HFF-Myc (cell line): ENCODE data around the gene USP10.

ENCODE experiments used
- DNase-seq: peaks from one replicate; pipeline ENCODE4 v3.0.0-alpha.2; 2011; ENCODE audit warnings: low read depth; ENCODE audit errors: extremely low read depth
- H3K4me3 ChIP-seq: replicated peaks from 2 replicates; pipeline ENCODE4 v1.5.1; 2011; ENCODE audit warnings: low read depth, mild to moderate bottlenecking, control low read depth, low read length
- CTCF ChIP-seq: IDR thresholded peaks from 2 replicates; pipeline ENCODE4 v1.5.1; 2012; ENCODE audit warnings: mild to moderate bottlenecking, low read depth, low read length, control low read depth; ENCODE audit errors: missing control alignments

Gene USP10

DNA sequence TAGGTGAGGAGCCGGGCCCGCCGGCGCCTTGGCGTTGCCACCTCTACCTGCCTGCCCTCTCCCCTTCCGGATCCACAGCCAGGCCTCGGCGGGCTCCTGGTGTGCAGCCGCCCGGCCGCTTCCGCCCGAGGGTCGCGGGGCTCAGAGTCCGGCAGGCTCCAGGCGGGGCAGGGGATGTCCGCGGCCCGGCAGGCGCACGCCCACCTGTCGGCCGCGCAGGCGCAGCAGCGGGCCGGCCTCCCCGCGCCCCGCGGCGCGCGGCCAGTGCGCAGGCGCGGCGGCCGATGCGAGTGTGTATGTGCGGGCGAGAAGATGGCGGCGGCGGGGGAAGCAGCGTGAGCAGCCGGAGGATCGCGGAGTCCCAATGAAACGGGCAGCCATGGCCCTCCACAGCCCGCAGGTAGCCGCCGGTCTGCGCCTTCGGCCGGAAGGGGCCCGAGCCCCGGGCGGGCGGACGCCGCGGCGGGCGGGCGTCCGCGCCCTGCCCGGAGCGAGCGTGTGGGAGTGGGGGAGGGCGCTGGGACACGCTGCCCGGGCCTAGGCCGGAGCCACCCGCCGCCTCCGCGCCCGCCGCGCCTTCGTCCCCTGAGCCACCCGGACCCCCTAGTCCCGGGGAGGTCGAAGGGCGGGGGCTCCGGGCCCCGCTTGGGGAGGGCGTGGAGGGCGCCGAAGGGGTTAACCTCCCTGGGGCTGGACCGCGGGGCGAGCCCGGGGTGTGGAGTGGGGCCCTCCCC lies at the start of gene USP10:
Gene USP10 (plus strand): TSS at position 289 of the 734 bp plus-strand sequence. CDS start 91 bp downstream, at position 380.
- DNase-seq, result no peak
- no peak for TF ChIP-seq CTCF
- H3K4me3 ChIP-seq, result peak within 1 kb of the TSS; percentile 83

DNA sequence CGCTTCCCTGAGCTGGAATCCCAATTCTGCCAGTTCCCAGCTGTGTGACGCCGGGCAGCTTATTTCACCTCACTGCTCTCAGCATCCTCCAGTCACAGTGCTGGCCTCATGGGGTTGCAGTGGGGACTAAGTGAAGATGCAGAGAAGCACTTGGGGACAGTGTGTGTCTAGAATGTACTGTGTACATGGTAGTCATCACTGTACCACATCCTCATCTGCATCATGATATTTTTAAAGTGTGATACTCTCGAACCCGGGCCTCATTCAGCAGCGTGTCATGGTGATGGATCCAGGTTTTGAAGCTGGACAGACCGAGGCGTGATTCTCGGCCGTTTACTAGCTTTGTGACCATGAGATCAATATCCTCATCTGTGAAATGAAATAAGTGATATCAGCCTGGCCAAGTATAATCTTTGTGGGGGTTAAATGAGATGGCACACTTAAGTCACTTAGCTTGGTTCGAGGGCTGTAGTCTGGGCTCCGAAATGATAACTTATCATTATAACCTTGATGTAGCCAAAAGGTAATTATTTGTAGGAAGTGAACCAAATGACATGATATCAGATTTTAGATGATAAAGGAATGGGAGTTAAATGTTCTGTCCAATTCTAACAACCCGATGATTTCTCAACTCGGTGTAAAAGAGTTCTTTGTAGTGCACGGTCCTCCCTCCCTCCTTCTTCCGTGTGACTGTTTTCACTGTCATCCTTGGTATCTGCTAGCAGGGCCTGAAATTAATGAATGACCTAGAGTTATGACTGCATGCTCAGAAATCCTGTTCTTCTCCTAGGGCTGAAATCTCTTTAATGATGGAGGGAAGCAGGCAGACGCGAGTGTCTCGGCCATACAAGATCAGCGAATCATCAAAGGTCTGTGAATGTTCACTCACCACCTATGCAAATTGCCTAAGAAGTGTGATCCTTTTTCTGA lies 49.5 kb upstream of the USP10 start:
- TF ChIP-seq CTCF, result no peak
- DNase-seq, result no peak

DNA sequence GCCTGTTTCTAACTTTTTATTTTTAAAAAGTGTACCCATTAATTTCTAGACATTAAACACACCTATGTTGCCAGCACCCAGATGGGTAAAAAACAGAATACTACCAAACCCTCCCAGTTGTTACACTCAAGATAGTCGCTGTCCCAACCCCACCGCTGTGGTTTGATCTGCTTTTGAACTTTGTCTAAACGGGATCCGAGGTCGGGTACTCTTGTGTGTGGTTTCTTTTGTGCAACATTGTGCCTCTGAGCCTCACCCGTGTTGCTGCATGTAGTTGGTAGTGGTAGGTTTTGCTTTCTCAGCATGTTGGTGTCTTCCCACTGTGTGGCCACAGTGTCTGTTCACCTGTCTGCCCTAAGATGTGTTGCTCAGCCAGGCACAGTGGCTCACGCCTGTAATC lies 47.2 kb upstream of the USP10 start:
- TF ChIP-seq CTCF, result no peak
- no peak for DNase-seq
- H3K4me3 ChIP-seq, result no peak overlapping the region

More for the DNA sequence above, 49.5 kb upstream of the USP10 start:
- H3K4me3 ChIP-seq, result no peak overlapping the region

GRCh38 chr16:84654238-84654637 lies 45.6 kb upstream of the USP10 start:
- H3K4me3 ChIP-seq, result no peak overlapping the region
- TF ChIP-seq CTCF, result no peak
- no peak for DNase-seq

GRCh38 chr16:84654998-84655397 lies 44.8 kb upstream of the USP10 start:
- TF ChIP-seq CTCF, result no peak
- H3K4me3 ChIP-seq, result no peak overlapping the region
- DNase-seq, result no peak

DNA sequence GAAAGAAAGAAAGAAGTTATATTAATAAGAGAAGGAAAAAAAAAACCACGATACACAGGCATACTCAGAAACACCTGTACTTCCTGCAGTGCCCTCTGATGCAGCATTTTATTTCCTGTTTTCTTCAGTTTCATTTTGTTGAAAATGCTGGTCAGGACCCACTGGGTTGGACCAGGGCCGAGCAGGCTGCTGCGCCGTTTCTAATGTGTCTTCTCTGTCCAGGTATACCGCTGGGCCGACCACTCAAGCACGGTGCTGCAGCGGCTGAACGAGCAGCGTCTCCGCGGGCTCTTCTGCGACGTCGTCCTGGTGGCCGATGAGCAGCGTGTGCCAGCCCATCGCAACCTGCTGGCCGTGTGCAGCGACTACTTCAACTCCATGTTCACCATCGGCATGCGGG lies 43.2 kb upstream of the USP10 start:
- no peak for TF ChIP-seq CTCF
- no peak for DNase-seq
- no peak overlapping the region for H3K4me3 ChIP-seq
